Activated B cell treated with CpG ODN at 0.5 μM for 24 hours (primary cell): ENCODE data around the gene NDUFAF2. TPM values are rescaled to one million over a fixed set of nuclear protein-coding genes. Genes with fewer than 3 reads are reported as not detected.
"Not testable (repeated sequence)": the region's sequence is repeated elsewhere in the genome, so short reads cannot be mapped to it uniquely, and the experiment has no call there.

Source experiments
- ATAC-seq: fragments of 200-7000 bp; cut with Tn5 transposase; one replicate; pipeline ENCODE4 v1.10.0; 2021; ENCODE audit warnings: low read depth, mild to moderate bottlenecking, moderate library complexity
- CTCF ChIA-PET: fragments of 350-600 bp; sonication (Branson Sonifier 250); formaldehyde crosslinking; loops from one replicate; lab custom pipeline; 2021; ENCODE audit warnings: antibody characterized with exemption; lab: Charles Lee
- POLR2A ChIA-PET: fragments of 350-600 bp; sonication (Branson Sonifier 250); formaldehyde crosslinking; loops from one replicate; lab custom pipeline; 2021; ENCODE audit warnings: antibody characterized with exemption; lab: Charles Lee
- DNase-seq: peaks from one replicate; pipeline ENCODE4 v3.0.0; 2022
- H3K27ac Mint-ChIP-seq: one replicate; pipeline ENCODE4 v1.8.0; 2020; ENCODE audit warnings: mixed read lengths
- H3K27me3 Mint-ChIP-seq: one replicate; pipeline ENCODE4 v1.8.0; 2021; ENCODE audit warnings: mixed read lengths
- H3K36me3 Mint-ChIP-seq: one replicate; pipeline ENCODE4 v1.8.0; 2021; ENCODE audit warnings: low read depth, mixed read lengths
- H3K4me1 Mint-ChIP-seq: one replicate; pipeline ENCODE4 v1.8.0; 2021; ENCODE audit warnings: mixed read lengths
- H3K4me3 Mint-ChIP-seq: one replicate; pipeline ENCODE4 v1.8.0; 2020; ENCODE audit warnings: mild to moderate bottlenecking, mixed read lengths
- H3K9me3 Mint-ChIP-seq: one replicate; pipeline ENCODE4 v1.8.0; 2020; ENCODE audit warnings: mixed read lengths
- intact Hi-C: fragments of 100-400 bp; cut with micrococcal nuclease; formaldehyde crosslinking; loops from one replicate; pipeline ENCODE4 v1.15.1; 2024
- total RNA-seq: library from RNA; stranded (reverse); gene quantifications from 2 replicates; pipeline ENCODE4 v1.2.3, GENCODE V29; 2022
- TF ChIP-seq, protein P1 (sequence below): fragments of 200-600 bp; IDR thresholded peaks from one replicate; pipeline ENCODE4 v1.8.0; 2022; ENCODE audit warnings: antibody characterized with exemption, mild to moderate bottlenecking

NDUFAF2 gene
- total RNA-seq, 1 donor from 2014 or later: 13.1 TPM

DNA sequence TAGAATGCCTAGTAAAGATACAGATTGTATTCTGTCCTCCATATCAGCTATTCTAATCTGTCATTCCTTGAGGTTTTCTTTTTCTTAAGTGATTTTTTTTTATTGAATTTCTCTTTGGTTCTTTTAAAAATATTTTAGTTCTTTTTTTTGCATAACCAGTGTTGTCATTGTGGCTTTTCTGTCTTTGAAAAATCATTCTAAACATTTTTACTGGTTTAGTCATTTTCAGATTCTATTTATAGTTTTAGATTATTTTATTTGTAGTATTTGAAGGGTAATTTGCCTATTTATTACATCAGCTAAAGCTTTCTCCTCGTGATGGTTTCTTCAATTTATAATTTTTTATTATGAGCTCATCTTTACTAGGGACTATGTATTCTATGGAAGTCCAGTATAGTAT, 78.1 kb downstream of the NDUFAF2 start:
- peaks cover 5% of the 10 kb centered on the region for H3K9me3 Mint-ChIP-seq
- no peak overlapping the region for H3K27ac Mint-ChIP-seq
- no peaks in the 10 kb centered on the region for H3K27me3 Mint-ChIP-seq
- DNase-seq: no peak
- no peaks in the 10 kb centered on the region for H3K4me1 Mint-ChIP-seq
- CTCF ChIA-PET: no interaction called here
- no peak overlapping the region for H3K4me3 Mint-ChIP-seq
- POLR2A ChIA-PET: no interaction called here
- H3K36me3 Mint-ChIP-seq: no peaks in the 10 kb centered on the region
- TF ChIP-seq, protein P1, sequence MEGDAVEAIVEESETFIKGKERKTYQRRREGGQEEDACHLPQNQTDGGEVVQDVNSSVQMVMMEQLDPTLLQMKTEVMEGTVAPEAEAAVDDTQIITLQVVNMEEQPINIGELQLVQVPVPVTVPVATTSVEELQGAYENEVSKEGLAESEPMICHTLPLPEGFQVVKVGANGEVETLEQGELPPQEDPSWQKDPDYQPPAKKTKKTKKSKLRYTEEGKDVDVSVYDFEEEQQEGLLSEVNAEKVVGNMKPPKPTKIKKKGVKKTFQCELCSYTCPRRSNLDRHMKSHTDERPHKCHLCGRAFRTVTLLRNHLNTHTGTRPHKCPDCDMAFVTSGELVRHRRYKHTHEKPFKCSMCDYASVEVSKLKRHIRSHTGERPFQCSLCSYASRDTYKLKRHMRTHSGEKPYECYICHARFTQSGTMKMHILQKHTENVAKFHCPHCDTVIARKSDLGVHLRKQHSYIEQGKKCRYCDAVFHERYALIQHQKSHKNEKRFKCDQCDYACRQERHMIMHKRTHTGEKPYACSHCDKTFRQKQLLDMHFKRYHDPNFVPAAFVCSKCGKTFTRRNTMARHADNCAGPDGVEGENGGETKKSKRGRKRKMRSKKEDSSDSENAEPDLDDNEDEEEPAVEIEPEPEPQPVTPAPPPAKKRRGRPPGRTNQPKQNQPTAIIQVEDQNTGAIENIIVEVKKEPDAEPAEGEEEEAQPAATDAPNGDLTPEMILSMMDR: no peak
- no peak for ATAC-seq
- intact Hi-C loops: no loop called here

DNA sequence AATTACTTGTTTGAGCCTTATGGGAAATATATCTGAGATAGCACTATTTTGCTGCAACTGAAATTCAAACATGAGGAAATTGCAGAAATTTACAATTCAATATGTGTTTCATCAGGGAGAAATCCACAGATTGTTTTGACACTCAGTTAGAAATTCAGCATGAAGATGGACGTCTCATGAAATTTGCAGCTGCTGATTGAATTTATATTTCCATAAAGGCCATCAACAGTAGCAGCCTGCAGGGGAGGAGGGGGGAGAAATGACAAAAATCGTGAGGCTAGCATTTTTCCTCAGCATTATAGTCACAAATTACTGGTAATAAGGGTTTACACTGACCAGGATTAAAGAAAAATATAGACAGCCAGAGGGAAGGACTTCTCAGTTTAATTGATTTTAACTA, 81.0 kb downstream of the NDUFAF2 start:
- POLR2A ChIA-PET: no interaction called here

DNA sequence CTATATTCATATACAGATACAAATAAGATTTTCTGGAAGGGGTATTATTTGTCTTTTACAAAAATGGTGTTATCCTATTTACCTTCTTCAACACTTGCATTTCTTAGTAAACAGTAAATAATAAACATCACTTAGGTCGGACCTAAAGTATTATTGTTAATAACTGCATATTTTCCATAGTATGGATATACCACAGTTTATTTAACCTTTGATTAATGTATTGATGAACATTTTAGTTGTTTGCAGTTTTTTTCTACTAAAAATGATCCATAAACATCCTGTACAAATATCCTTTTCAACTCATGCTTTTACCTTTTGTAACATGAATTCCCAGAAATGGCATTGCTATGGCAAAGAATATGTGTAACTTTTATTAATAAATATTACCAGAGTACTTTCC, 83.4 kb downstream of the NDUFAF2 start:
- DNase-seq (no peak), ATAC-seq (no peak)
- Mint-ChIP-seq H3K4me3 (no peak overlapping the region), H3K27ac (no peak overlapping the region), H3K36me3 (no peaks in the 10 kb centered on the region), H3K27me3 (no peaks in the 10 kb centered on the region), H3K9me3 (no peaks in the 10 kb centered on the region), H3K4me1 (no peaks in the 10 kb centered on the region)
- intact Hi-C loops: no loop called here
- CTCF ChIA-PET: no interaction called here
- POLR2A ChIA-PET: no interaction called here
- TF ChIP-seq, protein P1: no peak

More for the DNA sequence above, 81.0 kb downstream of the NDUFAF2 start:
- H3K4me3 Mint-ChIP-seq: no peak overlapping the region
- TF ChIP-seq, protein P1: no peak
- H3K9me3 Mint-ChIP-seq: peaks cover 5% of the 10 kb centered on the region
- no peak for ATAC-seq
- intact Hi-C loops: no loop called here
- no peaks in the 10 kb centered on the region for H3K27me3 Mint-ChIP-seq
- CTCF ChIA-PET: no interaction called here
- H3K4me1 Mint-ChIP-seq: no peaks in the 10 kb centered on the region
- H3K27ac Mint-ChIP-seq: no peak overlapping the region
- DNase-seq: no peak
- H3K36me3 Mint-ChIP-seq: no peaks in the 10 kb centered on the region

DNA sequence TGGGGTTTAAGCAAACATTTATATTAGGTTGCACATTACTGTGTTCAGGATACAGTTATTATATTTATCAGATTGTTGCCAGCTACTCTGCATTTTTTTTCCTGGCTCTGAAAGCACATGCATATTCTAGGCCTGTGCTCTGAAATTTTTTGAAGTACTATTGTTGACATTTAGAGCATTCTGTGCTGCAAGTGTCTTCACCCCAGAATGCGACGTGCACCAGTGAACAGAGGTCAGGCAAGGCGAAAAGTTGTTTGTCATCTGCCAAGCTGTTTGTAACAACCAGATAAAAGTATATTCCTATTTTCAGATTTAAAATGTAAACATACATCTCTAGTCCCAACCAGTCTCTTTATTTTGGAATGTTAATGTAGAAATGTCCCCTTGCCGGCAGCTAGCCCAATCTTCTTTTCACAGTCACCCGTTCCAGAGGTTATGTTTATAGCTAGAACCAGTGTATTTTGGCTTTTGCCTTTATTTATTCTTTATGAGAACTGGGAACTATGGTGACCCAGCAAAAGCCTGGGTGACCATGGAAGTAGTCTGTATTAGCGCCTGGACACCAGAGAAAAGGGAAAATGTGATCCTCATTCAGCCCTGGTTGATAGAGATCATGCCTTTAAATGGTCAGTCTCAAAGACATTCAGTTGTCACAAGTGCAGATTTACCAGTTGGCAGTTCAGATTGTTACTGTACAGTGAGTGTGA, 84.6 kb downstream of the NDUFAF2 start:
- ChIA-PET CTCF (no interaction called here), POLR2A (no interaction called here)
- H3K4me1 Mint-ChIP-seq: no peaks in the 10 kb centered on the region
- DNase-seq (no peak), ATAC-seq (no peak)
- H3K9me3 Mint-ChIP-seq: no peaks in the 10 kb centered on the region
- no peaks in the 10 kb centered on the region for H3K36me3 Mint-ChIP-seq
- intact Hi-C loops: no loop called here
- no peaks in the 10 kb centered on the region for H3K27me3 Mint-ChIP-seq
- H3K27ac Mint-ChIP-seq: no peak overlapping the region
- no peak overlapping the region for H3K4me3 Mint-ChIP-seq
- TF ChIP-seq, protein P1: no peak

DNA sequence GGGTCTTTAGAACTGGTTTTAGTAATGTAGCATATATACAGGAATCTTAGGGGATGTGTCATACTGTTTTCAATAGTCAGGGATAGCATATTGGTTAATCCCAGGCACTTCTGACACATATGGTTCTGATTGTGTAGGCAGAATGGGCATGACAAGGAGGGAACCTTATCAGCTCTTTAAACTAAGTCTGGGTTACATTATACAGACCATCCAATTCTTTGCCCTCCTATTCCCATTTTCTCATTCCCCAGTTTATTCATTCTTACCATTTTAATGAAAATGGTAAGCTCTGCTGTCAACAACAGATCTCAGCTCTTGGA, 85.1 kb downstream of the NDUFAF2 start:
- Mint-ChIP-seq H3K4me1 (no peaks in the 10 kb centered on the region), H3K27ac (no peak overlapping the region), H3K4me3 (no peak overlapping the region), H3K9me3 (no peaks in the 10 kb centered on the region), H3K27me3 (no peaks in the 10 kb centered on the region), H3K36me3 (no peaks in the 10 kb centered on the region)
- intact Hi-C loops: no loop called here
- ChIA-PET POLR2A (no interaction called here), CTCF (no interaction called here)
- DNase-seq (no peak), ATAC-seq (no peak)
- TF ChIP-seq, protein P1: no peak

DNA sequence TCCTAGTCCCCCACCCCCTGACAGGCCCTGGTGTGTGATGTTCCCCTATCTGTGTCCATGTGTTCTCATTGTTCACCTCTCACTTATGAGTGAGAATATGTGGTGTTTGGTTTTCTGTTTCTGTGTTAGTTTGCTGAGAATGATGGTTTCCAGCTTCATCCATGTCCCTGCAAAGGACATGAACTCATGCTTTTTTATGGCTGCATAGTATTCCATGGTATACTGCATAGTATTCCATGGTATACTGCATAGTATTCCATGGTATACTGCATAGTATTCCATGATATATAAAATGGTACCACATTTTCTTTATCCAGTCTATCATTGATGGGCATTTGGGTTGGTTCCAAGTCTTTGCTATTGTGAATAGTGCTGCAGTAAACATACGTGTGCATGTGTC, 86.3 kb downstream of the NDUFAF2 start:
- H3K27me3 Mint-ChIP-seq, POLR2A ChIA-PET, intact Hi-C loops, CTCF ChIA-PET, DNase-seq, ATAC-seq, H3K4me3 Mint-ChIP-seq, H3K4me1 Mint-ChIP-seq, H3K36me3 Mint-ChIP-seq, H3K9me3 Mint-ChIP-seq, H3K27ac Mint-ChIP-seq: not testable (repeated sequence)
